ENCODE data around the gene BANF1. TPM values are rescaled to one million over a fixed set of nuclear protein-coding genes. Genes with fewer than 3 reads are reported as not detected.
A peak's percentile ranks its signal among the peaks of the same experiment; 100 is the strongest.
"Not testable (repeated sequence)": the region's sequence is repeated elsewhere in the genome, so short reads cannot be mapped to it uniquely, and the experiment has no call there.

The BANF1 gene
- total RNA-seq, 1 donor from 2014 or later: 16.7 TPM

DNA sequence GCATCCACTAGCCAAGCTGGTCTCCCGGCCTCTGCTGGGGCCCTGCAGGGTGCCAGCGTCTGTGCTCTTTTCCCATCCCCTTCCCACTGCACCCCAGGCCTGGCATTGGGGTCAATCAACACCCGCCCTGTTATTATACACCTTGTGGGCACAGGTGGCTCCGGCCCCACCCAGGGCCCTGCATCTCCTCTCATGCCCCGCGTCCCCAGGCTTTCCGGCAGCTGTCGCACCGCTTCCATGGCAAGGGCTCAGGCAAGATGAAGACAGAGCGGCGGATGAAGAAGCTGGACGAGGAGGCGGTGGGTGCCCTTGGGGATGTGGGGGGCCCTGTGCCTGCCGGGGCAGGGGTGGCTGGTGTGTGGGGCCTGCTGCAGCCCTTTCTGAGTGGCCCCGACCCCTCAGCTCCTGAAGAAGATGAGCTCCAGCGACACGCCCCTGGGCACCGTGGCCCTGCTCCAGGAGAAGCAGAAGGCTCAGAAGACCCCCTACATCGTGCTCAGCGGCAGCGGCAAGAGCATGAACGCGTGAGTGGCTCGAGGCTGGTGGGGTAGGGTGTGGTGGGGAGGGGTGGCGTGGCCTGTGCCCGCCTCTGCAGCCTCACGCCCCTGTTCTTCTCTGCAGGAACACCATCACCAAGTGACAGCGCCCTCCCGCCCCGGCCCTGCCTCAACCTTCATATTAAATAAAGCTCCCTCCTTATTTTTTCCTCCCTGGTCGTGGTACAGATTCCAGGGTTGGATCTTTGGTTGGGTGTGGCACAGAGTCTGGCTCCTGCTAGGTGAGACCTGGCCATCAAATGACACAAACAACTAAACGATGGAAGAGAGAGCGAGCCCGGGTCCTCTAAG is 23.7 kb upstream of the BANF1 start:
- no peak for DNase-seq

DNA sequence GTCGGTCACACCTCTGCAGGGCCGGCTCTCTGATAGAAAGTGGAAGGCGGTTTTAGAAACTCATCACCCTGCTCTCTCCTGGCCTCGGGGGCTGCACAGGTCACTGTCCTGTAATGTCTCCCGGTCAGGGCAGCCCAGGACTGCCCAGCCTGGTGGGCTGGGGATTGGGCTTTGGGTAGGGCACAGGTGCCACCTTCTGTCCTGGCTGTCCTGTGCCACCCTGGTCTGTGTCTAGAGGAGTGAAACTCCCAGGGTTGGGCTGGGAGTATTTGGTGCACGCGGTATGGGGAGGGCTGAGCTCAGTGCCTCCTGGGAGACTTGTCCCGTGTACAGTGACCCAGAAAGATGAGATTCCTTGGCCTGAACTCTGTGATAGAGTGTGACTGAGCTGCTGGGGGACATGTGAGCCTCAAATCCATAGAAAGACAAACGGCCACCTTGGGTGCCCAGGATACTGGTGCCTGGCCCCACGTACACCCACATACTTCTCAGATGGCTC is 23.0 kb upstream of the BANF1 start:
- no peak for DNase-seq

DNA sequence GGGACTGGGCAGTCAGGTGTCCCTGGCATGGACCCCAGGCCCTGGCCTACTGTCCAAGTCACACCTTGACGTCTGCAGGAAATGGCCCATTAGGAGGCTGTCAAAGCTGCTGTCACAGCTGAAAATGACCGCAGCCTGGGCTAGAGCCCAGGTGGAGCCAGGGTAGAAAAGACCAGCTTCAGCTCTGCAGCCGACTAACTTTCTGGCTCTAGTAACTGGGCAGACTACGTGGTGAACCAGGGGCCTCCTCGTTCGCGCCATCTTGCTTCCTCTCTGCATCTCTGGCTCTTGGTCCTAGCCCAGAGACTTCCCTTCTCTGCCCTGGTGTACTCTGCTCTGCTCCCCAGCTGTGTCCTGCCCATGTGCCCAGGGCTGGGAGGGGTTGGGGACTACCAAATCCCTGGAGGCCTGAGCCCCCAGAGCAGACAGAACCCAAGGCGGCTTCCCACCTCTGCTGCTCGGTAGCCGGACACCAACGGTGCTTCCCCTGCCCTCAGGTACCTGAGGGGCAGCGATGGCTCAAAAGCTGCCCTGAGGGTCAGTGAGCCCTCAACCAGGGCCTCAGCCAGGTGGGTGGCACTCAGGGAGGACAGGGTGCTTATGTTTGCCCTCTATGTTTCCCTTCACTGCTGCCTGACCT is 21.1 kb upstream of the BANF1 start:
- DNase-seq: no peak

DNA sequence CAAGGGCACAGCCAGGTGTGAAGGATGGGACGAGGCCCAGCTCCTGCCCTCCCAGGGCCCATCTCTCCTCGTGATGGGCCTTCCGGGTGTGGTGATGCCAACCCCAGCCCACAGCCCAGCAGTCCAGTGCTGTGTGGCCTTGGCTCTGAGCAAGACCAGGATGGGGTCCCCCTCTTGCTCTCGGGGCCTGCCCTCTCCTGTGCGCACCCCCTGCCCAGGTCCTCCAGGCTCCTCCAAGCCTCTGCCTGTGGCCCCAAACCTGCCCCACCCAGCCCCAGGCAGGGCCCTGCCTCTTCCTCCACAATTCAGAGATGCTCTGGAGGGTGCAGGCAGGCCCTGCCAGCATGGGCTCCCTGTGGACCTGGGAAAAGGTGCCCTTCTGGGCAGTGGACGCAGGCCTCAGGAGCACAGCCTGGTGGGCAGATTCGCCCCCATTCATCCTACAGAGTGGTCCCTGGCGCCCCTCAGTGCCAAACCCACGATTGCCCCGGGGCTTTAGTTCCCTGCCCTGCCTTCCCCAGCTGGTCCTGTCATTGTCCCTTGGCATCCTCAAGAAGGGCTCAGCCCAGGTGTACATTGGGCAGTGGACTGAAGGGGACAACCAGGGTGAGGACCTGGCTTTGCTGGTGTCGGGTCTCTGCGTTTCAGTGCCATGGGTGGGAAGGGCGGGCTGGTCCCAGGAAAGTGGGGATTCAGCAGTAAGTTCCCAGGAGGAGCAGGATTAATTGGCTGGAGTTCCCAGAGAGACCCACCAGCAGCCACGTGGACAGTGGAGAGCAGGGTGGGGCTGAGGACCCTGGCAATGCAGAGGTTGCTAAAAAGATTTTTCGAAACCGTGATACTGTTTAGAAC is 20.1 kb upstream of the BANF1 start:
- DNase-seq: no peak

DNA sequence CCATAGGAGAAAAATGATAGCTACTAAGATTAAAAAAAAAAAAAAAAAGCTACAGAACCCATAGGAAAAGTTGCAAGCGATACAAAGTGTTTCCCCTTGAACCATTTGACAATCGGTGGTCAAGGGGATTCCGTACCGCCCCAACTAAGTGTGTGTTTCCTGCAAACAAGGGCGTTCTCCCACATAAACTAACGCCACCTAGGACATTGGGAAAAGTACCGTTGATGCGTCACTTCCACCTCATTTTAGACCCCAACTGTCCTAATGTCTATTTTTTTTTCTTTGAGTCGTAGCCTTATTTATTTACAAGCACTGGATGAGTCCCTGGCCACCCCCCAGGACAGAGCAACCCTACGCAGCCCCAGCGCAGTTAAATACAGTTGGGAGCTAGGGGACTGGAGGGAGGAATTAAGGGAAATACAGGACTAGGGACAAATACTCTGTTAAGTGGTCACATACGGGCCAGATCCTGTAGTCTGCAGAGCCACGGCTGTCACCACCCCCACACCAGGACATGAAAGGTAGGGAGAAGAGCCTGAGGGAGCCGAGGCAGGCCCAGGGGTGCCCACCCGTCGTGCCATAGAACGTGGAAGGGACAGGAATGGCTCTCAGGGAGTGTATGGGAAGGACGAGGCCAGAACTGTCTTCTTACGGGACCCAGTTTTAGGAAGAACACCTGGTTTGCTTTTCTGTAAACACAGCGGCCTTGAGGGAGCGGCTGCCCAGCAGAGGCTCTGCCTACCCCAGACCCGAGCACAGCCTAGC is 19.3 kb upstream of the BANF1 start:
- no peak for DNase-seq

DNA sequence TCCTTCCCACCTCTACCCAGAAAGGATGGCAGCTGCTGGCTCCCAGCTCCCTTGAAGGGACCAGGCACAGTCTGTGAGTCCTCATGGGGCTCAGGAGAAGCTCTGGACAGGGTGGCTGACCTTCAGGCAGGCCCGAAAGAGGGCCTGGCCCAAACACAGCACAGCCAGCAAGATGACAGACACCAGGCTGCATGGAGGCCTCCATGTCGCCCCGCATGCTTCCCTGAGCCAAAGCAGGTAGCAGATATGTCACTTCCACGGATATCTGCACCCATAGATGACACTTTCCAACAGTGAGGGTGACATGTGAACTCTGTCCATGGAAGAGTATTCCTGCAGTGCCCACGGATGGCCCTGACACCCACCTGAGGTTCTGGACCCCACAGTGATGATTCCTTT is 18.7 kb upstream of the BANF1 start:
- DNase-seq: no peak

DNA sequence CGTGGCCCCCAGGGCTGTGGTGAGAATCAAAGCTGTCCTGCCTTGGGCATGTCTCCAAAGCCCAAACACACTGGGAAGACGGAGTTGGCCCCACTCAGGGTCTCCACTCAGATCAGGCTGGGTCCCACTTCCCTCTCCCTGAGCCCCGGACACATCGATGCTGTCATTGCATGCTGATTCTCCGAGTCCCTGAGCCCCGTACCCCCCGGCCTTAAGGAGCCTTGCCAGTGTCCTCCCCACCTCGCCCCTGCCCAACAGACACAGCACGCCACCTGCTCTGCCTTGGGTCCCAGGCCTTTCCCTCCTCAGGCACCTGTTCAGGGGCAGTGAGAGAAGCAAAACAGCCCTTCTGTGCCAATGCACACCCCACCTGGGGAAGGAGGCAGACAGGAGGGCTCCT is 15.0 kb upstream of the BANF1 start:
- no peak for DNase-seq

DNA sequence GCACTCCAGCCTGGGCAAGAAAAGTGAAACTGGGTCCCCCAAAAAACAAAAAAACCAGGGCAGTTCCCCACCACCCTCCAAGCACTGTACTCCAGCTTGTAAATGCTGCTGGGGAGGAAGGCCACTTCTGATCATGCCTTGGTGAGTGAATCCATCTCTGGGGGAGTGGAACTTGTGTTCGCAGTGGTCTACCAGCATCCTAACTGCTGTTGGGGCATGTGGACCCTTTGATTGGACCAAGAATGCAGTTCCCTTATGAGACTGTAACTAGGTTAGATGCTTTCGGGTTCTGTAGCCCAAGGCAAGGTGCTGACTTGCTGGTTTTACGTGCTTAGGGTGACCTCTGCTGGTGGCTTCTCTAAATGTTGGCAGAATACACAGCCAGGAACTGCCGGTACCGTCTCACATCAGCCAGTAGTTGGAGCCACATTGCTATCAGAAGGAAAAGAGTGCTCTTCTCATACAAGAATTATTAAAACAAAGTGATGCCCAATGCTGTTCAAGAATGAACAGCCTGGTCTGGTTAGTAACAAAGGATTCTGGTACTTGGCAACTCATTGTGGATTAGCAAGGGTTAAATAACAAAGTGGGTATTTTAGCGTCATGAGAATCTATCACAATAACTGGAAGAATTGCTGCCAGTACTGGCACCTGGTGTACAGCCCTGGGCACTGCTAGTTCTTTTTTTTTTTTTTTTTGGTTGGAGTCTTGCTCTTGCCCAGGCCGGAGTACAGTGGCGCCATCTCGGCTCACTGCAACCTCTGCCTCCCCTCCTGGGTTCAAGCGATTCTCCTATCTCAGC is 13.3 kb upstream of the BANF1 start:
- peak; percentile 86 for DNase-seq

DNA sequence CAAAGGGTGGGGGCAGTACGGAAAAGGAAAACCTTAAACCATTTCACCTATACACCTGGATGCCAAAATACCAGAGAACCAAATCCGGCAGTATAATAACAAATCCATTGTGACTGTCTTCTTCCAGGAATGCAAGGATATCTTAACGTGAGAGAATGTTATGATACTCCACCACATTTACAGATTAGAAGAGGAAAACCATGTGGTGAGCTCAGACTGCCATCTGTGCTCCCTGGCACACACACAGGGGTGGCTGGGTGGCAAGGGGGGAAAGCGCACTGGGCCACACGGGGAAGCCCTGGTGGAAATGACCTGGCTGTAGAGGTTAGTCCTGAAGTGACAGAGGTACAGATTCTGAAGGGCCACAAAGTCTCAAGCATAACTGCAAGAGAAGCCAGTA is 10.2 kb upstream of the BANF1 start:
- DNase-seq: no peak

DNA sequence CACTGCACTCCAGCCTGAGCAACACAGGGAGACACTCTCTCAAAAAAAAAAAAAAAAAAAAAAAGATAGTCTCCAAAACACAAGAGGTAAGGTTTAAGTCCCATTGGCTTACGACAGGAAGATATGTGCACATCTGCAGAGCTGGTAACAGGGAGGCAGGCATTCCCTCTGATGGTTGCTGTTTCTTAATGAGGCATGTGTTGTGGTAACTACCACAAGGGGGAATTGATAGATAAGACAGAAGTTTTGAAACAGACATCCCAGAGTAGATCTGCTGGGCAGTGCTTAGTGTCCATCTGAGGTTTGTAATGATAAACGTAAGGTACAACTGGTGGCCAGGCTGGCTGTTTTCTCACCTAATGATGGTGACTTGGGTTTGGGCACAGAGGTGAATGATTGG is 5.0 kb upstream of the BANF1 start:
- DNase-seq: no peak

DNA sequence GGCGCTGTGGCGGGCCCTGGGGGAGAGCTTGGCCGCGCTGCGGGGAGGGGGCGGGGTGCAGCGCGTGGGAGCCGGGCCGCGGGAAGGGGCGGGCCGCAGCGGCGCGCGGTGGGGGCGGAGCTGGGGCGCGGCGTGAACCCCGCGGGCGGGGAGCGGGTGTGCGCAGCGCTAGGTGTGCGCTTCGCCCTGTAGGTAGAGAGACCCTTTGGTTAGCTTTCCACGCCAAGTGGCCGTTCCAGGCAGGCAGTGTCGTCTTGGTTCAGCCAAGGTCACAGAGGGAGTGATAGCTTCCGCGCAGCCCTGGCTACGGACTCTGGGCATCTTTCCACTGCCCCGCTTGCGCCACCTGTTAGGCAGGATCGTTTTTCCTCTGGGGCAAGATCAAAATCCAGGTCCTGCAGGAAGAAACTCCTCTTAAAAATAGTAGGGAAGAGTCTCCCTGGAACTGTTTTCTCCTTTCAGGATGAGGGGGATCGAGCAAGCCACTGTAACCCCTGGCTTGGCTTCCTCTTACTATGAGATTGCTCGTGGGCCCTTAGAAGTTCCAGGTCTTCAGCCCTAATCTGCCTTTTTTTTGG is 434 bp downstream of the BANF1 start:
- peak; percentile 74 for DNase-seq

DNA sequence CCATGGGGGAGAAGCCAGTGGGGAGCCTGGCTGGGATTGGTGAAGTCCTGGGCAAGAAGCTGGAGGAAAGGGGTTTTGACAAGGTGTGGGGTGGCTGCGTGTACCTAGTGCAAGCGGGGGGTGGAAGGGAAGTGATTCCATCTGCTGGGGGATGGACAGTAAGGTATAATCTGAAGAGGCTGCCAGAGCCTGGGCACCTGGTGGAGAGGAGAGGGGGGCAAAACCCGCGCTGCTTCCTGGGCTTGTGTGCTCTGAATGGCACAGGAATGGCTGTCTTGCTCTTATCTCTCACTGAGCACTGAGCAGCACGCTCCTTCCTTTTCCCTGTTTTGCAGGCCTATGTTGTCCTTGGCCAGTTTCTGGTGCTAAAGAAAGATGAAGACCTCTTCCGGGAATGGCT is 988 bp downstream of the BANF1 start:
- no peak for DNase-seq

DNA sequence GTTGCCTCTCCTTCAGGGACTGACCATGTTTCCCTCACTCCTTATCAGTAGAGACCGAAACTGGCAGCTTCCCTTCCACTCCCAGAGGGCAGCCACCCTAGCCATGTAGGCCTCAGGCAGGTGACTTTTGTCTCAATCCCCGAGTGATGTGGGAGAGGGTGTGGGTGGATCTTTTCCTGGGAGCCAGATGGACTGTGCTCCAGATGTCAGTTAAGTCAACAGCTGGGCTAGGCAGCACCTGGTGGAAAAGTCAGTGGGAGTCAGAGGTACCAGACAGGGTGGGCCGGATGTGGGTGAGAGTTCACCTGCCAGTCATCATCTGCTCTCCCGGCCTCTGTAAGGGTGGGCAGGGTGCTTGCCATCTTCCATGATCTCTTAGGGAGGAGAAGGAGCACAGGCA is 1.9 kb downstream of the BANF1 start:
- DNase-seq: no peak

DNA sequence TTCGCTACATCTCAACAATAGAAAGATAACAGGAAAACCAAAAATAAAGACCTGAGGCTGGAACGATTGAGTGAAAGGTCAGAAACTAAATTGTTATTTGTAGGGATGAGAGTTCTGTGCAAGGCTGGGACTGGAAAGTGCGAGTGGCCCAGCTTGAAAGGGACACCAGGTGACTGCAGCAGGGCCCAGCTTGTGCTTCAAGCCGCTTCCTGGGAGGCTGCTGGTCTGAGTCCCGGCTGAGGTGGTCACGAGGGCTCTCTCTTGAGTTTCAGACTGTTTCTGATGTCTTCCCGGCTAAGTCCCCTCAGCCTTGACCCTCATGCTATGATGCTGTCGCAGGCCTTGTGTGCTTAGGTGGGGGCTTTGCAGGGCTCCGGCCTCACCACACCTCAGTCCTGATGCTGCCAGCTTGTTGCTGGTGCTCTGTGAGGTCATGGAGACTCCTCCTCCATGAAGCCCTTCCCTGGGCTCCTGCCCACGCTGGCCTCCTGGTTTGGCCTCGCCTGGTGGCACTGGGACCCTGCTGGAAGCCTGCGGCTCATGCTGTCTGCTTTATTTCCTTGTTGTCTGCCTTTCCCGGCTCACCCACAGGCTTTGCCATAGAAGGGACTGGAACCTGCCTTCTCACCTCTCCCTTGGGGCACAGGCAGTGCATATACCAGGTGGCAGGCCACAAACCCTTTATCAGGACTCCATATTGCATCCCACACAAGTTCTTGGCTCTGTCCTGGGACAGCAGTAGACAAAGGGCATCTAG is 4.0 kb downstream of the BANF1 start:
- DNase-seq: no peak

DNA sequence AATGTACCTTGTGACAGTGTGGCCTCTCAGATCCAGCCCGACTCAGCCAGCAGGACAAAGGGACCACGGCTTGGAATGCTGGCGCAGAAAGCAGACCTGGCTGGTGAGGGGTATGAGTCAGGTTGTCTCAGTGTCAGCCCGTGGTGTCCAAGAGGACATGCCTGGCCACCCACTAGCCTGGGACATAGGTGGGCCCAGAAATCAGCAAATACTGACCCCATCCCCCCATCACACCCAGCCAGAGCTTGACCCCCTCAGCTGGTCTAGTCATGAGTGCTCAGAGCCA is 4.5 kb downstream of the BANF1 start:
- no peak for DNase-seq

DNA sequence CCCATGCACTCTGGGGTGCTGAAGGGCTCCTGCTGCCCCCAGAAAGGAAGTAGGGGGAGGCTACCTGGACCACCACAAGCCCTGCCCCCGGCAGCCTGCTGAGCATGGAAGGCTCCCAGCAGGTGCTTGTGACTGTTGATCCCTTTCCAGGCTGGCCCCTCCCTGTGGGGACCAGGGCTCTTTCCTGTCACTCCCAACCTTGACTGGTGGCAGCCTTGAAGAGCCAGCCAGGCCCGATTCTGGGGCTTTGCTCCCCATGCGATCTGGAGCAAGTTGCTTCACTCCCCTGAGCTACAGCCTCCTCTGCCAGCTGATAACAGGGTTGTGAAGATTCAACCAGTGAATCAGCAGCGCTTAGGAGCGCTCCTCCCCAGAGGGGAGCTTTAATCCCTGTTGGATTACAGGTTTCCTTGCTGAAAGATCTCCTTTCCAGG is 4.9 kb downstream of the BANF1 start:
- no peak for DNase-seq

DNA sequence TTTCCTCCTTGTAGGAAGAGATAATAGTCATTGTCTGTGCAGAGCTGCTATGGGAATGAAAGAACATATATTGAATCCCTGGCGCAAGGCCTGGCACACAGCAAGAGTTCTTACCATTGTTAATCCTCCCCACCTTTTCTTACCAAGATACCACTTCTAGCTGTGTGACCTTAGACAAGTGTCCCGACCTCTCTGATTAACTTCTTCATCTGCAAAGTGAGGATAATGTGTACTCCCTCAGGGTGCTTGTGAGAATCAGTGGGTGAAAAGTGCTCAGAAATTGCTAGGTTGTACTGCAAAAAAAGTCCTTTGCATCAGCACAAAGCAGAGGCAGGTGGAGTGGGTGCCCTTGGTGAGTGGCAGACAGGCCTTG is 5.8 kb downstream of the BANF1 start:
- no peak for DNase-seq

DNA sequence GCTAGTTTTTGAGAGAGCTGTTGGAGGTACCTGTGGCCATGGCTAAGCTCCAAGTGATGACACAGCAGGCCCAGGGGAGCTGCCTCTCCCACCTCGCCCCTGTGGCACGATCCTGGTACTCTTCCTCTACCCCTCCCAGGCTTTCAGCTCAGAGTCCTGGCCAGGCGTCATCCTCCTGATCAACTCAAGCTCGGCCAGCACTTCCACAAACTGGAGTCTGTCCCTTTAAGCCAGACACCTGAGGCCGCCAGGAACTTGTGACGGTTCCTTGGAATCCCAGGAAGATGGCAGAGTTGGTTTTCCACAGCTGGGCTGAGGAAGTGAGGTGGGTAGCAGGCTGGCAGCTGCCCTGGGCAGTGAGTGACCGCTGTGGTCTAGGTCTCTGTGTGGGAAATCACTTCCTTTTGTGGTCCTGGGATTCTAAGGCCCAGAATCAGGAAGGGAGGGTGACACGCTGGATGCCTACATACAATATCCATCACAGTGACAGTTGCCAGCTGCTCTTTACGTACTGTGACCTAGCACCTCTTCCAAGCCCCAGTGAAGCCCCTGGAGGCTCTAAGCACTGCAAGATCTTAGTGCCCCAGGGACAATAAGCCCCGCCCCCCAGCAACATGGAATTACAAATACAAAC is 6.3 kb downstream of the BANF1 start:
- DNase-seq: no peak

DNA sequence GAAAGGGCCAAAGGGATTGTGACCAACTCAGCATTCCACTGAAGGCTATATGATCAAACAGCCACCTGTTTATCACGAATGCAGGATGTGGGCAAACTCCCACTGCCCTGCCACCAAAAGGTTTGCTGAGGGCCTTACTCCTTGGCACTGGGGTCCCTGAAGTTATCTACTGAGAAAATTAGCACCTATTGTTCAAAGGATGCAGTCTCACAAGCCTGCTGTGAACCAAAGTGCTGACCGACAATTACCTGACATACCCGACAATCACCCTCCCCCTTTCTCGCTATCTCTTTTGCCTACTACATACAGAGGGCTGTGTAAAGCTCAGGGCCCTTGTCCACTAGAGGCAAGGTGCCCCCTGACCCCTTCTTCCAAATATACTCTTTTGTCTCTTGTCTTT is 7.7 kb downstream of the BANF1 start:
- not testable (repeated sequence) for DNase-seq

DNA sequence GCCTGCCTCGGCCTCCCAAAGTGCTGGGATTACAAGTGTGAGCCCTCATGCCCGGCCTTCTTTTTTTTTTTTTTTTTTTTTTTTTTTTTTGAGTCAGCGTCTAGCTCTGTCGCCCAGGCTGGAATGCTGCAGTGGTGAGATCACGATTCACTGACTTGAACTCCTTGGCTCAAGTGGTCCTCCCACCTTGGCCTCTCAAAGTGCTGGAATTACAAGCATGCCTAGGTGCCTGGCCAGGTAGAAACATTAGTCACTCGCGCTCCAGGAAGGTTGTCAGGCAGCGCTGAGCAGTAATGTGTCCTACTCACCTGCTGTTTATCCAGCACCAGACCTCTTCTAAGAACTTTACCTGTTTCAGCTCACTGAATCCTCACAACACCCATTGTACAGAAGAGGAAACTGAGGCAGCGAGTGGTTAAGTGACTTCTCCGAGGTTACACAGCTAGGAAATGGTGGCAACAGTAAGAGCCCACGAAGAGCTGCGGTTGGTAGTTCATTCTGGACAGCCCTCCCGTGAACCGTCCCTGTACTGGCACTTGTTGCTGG is 9.0 kb downstream of the BANF1 start:
- no peak for DNase-seq
